H1 (cell line): ENCODE results near the gene NHSL2. TPM values are rescaled to one million over a fixed set of nuclear protein-coding genes. Genes with fewer than 3 reads are reported as not detected.

Source experiments
- ASH2L ChIP-seq: fragments of 200-600, 300-600 bp; sonication (generic); IDR thresholded peaks from one replicate; pipeline ENCODE4 v1.7.1; 2017; ENCODE audit warnings: low read length
- BACH1 ChIP-seq: IDR thresholded peaks from 2 replicates; pipeline ENCODE4 v1.6.1; 2012; ENCODE audit warnings: low read length, improper control_type of control experiment
- CTBP2 ChIP-seq: IDR thresholded peaks from 2 replicates; pipeline ENCODE4 v1.7.0; 2011; ENCODE audit warnings: borderline replicate concordance, mild to moderate bottlenecking, moderate library complexity, mixed read lengths, low read length; ENCODE audit not compliant: insufficient read depth, insufficient read length
- EP300 ChIP-seq, 2 experiments: IDR thresholded peaks; 1 replicate in 1 of 2; 2 replicates in 1 of 2; pipeline ENCODE4 v1.6.1; 2011 to 2012; ENCODE audit warnings: low read depth in 2 of 2, low read length in 2 of 2, mild to moderate bottlenecking in 2 of 2, borderline replicate concordance in 1 of 2, inconsistent platforms in 1 of 2, moderate library complexity in 1 of 2
- SP1 ChIP-seq: IDR thresholded peaks from 2 replicates; pipeline ENCODE4 v1.6.1; 2011; ENCODE audit warnings: low read depth, low read length
- TCF12 ChIP-seq: IDR thresholded peaks from 2 replicates; pipeline ENCODE4 v1.6.1; 2011; ENCODE audit warnings: low read depth, mild to moderate bottlenecking, low read length
- polyA plus RNA-seq, 7 experiments: library from polyadenylated mRNA; depleted of rRNA in 3 of 7; stranded (reverse) in 5 of 7; unstranded in 2 of 7; fragments of >200 nt in 5 of 7; fragments of 200-250 nt in 2 of 7; gene quantifications; 1 replicate in 5 of 7; 2 replicates in 1 of 7; 4 replicates in 1 of 7; pipeline versions ENCODE4 v1.2.1 to v1.2.3, GENCODE V29; 2011 to 2013; ENCODE audit warnings: missing spikeins in 2 of 7, mixed read lengths in 2 of 7
- total RNA-seq: library from RNA; stranded (reverse); fragmentation: NEBNext Ultra II Directional; extraction: Animal tissue kit (Norgen Biotek cat#: 25700); gene quantifications from 2 replicates; pipeline ENCODE4 v1.2.1, GENCODE V29; 2021

The NHSL2 gene
- total and polyA plus RNA-seq, 2 of the 8 experiments (the other 6 are each of a cell fraction or from before 2014, with no cell fraction given): 3.7 to 7.2 TPM

GRCh38 chrX:72003811-72004750 is 93.4 kb downstream of the NHSL2 start (continued):
- TF ChIP-seq SP1 (0 out of 2 replicates have a peak, but pooled peaks have one; percentile 16), TCF12 (0 out of 2 replicates have a peak, but pooled peaks have one; percentile 41), CTBP2 (no peak), BACH1 (peak; percentile 46; the same call in 1 of the 2 replicates), EP300 (IDR thresholded peaks at IDR 0.05; ENCODE audit: borderline replicate concordance in 1 of 2, low read depth in 2 of 2, low read length in 2 of 2) (peak in 1 of 2 experiments; percentile 9; a peak in 1 of 3 replicates), ASH2L (peak; percentile 50)
